ENCODE measurements around the gene CTNNA3. TPM values are rescaled to one million over a fixed set of nuclear protein-coding genes. Genes with fewer than 3 reads are reported as not detected.
A peak's percentile ranks its signal among the peaks of the same experiment; 100 is the strongest.

CTNNA3 gene
- total and polyA plus RNA-seq, 2 donors (not counting 3 experiments of a cell fraction or from before 2014, with no cell fraction given): not detected

GRCh38 chr10:66041771-66042170, 1654.2 kb downstream of the CTNNA3 start:
- ChIA-PET CTCF (no interaction called here), POLR2A (no interaction called here)
- intact Hi-C loops (cut with micrococcal nuclease): no loop called here
- dilution Hi-C loops (cut with MboI; ENCODE audit: extremely low pct_ligation_motif_present, low sequenced_read_pairs): no loop called here
- no peak overlapping the region for H3K4me2 ChIP-seq (ENCODE audit: insufficient read depth, low read length)
- no peak overlapping the region for H3K27ac ChIP-seq (ENCODE audit: insufficient read depth, low read depth, low read length)
- H3K9me1 ChIP-seq (replicated peaks; ENCODE audit: control insufficient read depth, extremely low read depth, insufficient read depth, low read length): no peaks in the 10 kb centered on the region
- no peak overlapping the region for H2AFZ ChIP-seq (ENCODE audit: low read depth, low read length)
- no TSS peak for BruUV-seq (replicated peaks)
- H3K79me2 ChIP-seq (ENCODE audit: control insufficient read depth, insufficient read depth, low read length): no peaks in the 10 kb centered on the region
- H3K27me3 ChIP-seq (ENCODE audit: control insufficient read depth in 2 of 2, insufficient read depth in 2 of 2, low read length in 2 of 2): no peaks in the 10 kb centered on the region
- H3K4me1 ChIP-seq (ENCODE audit: control insufficient read depth, extremely low read depth, insufficient read depth, low read length): no peaks in the 10 kb centered on the region
- no peak overlapping the region for H3K4me3 ChIP-seq (replicated peaks in 1 of 3; ENCODE audit: insufficient read depth in 1 of 3, low read depth in 1 of 3, low read length in 3 of 3)
- no peaks in the 10 kb centered on the region for H3K36me3 ChIP-seq (ENCODE audit: control insufficient read depth in 2 of 2, extremely low read depth in 1 of 2, insufficient read depth in 2 of 2, low read length in 2 of 2)
- H3K9ac ChIP-seq (replicated peaks; ENCODE audit: extremely low read depth, insufficient read depth, low read length): no peak overlapping the region
- H4K20me1 ChIP-seq (replicated peaks; ENCODE audit: control insufficient read depth, extremely low read depth, insufficient read depth, low read length): no peaks in the 10 kb centered on the region
- no peak for FAIRE-seq
- peak; percentile 2 for DNase-seq (ENCODE audit: low read depth, low spot score)
- TF ChIP-seq POLR2AphosphoS5 (IDR thresholded peaks at IDR 0.05; ENCODE audit: insufficient read depth, low read depth, low read length) (no peak), EZH2 (IDR thresholded peaks at IDR 0.05; ENCODE audit: borderline replicate concordance, low read depth, low read length, severe bottlenecking) (no peak), GATA2 (IDR thresholded peaks at IDR 0.05; ENCODE audit: insufficient read depth, insufficient read length, low read depth, low read length) (no peak), FOS (IDR thresholded peaks at IDR 0.05; ENCODE audit: borderline replicate concordance, insufficient read depth, low read length) (no peak), MYC (IDR thresholded peaks at IDR 0.05; ENCODE audit: low read depth, low read length) (no peak), MAX (IDR thresholded peaks at IDR 0.05; ENCODE audit: insufficient read depth, insufficient read length) (no peak), CTCF (IDR thresholded peaks at IDR 0.05; ENCODE audit: extremely low read depth in 1 of 2, insufficient read depth in 1 of 2, low read depth in 1 of 2, low read length in 2 of 2) (no peak), POLR2A (IDR thresholded peaks at IDR 0.05; ENCODE audit: low read depth, low read length) (no peak), JUN (IDR thresholded peaks at IDR 0.05; ENCODE audit: borderline replicate concordance, insufficient read depth, insufficient read length, low read depth) (no peak)
- no peaks in the 10 kb centered on the region for H3K9me3 ChIP-seq (replicated peaks; ENCODE audit: control insufficient read depth, insufficient read depth, low read length)
